GM04504 (cell line): ENCODE measurements around the gene ADAMTSL5.
A peak's percentile ranks its signal among the peaks of the same experiment; 100 is the strongest.
"Not testable (repeated sequence)": the region's sequence is repeated elsewhere in the genome, so short reads cannot be mapped to it uniquely, and the experiment has no call there.

ENCODE experiments used
- DNase-seq: peaks from one replicate; pipeline ENCODE4 v3.0.0-alpha.2; 2012; ENCODE audit warnings: low read depth

ADAMTSL5 gene

GRCh38 chr19:1513499-1514294 is 878 bp upstream of the ADAMTSL5 start:
- peak; percentile 42 for DNase-seq

GRCh38 chr19:1511318-1512317 is 1.2 kb downstream of the ADAMTSL5 start:
- DNase-seq: no peak

- DNase-seq: no peak
These were observed 2.0 kb downstream of the ADAMTSL5 start for GRCh38 chr19:1510807-1511206.

- DNase-seq: no peak
These were observed 2.4 kb downstream of the ADAMTSL5 start for GRCh38 chr19:1510442-1510806.

- no peak for DNase-seq
These were observed 3.0 kb downstream of the ADAMTSL5 start for GRCh38 chr19:1509602-1510441.

- no peak for DNase-seq
These were observed 4.3 kb downstream of the ADAMTSL5 start for GRCh38 chr19:1508507-1508856.

GRCh38 chr19:1507763-1508506 is 4.9 kb downstream of the ADAMTSL5 start:
- DNase-seq: peak; percentile 87

- no peak for DNase-seq
These were observed 5.6 kb downstream of the ADAMTSL5 start for GRCh38 chr19:1507192-1507660.

- no peak for DNase-seq
These were observed 6.6 kb downstream of the ADAMTSL5 start for GRCh38 chr19:1505991-1506881.

GRCh38 chr19:1505012-1505411 is 7.8 kb downstream of the ADAMTSL5 start:
- DNase-seq: no peak

GRCh38 chr19:1503925-1504773 is 8.7 kb downstream of the ADAMTSL5 start:
- no peak for DNase-seq

GRCh38 chr19:1503089-1503924 is 9.5 kb downstream of the ADAMTSL5 start:
- DNase-seq: no peak

- DNase-seq: no peak
These were observed 10.3 kb downstream of the ADAMTSL5 start for GRCh38 chr19:1502433-1503088.

GRCh38 chr19:1501200-1501595 is 11.6 kb downstream of the ADAMTSL5 start:
- no peak for DNase-seq

GRCh38 chr19:1499231-1499630 is 13.6 kb downstream of the ADAMTSL5 start:
- not testable (repeated sequence) for DNase-seq

- DNase-seq: no peak
These were observed 15.1 kb downstream of the ADAMTSL5 start for GRCh38 chr19:1497578-1498235.
